Right forelimb (tissue), 1 donor: Measurements from ENCODE around the gene DNTT.

Source experiments
- DNase-seq: peaks from one replicate; pipeline ENCODE4 v3.0.0-alpha.2; 2018

DNTT gene

DNA sequence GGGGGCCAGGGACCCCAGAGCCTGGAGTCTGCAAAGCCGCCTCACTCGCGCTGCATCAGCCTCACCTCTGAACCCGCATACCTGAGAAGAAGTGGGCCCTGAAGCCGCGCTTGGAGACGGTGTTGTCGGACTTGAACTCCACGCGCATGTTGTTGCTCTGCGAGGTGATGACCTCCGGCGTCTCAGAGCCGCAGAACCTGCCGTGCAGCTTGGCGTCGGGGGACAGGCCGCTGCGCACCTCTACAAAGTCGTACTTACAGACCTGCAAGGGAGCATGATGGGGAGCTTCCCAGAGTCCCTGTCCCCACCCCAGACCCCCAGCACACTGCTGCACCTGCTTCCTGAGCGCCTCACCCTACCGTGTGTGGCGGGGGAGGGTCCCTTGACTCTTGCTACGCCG is 80.3 kb downstream of the DNTT start:
- no peak for DNase-seq

DNA sequence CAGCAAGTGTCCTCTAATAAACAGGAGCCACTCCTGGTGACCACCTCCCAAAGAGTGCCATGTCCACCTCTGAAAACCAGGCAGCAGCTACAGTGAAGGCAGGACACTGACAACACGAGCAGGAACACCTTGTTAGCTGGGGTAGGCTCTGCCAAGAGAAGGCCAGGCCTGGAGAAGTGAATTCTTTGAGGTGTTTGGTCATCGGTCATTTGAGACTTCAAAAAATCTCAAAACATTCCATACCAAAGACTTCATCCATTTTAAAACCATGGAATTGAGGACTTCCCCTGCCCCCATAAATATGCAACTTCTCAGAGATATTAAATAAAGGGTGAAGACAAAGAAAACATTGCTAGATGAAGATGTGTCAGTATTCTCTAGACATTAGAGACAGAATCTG is 82.9 kb downstream of the DNTT start:
- DNase-seq, result no peak

DNA sequence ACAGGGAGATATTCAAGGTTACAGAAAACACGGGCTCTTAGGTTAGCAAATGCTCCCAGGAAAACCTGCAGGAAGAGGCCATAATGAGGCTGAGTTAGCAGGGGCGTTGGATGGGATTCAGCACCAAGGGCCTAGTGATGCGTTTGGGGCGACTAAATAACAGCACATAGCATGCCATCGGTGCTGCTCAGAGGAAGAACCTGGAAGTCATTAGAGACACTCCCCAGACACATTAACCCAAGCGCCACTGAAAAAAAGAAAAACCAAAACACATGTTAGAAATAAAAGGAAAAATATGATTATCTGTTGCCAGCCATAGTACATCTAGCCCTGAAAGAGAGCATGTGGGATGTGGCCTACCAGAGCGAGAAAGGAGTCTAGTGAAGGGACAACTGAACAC is 83.4 kb downstream of the DNTT start:
- no peak for DNase-seq
